ENCODE data around the gene SMG7.

DNA sequence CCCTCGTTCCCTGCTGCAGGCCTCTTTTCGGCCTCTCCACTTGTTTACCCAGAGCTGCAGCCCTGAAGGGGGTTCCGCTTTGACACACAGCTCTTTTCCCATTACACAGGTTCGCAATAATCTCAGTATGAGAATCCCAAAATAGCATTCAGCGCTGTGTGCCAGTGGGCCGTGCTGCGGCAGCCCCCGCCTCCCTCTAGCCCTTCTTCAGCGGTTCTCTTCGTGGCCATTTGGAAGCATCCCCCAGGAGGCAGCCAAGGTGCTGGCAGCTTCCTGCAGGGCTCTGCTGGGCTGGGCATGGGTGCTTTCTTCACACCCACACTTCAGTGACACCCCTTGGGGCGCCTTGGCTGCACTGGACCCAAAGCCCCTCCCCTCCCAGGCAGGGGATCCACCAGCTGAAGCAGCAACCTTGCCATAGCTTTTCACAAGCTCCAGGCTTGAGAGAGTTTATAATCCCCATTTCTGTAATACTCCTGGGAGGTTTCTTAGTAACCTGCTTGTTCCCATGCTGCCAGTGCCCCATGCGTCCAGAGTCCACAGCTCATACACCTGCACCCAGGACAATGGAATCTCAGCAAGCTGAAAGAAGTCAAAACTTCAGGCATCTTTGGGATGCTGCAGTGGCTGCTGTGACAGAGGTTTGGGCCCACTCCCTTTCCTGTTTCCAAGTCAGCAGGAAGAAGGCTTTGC lies 109.9 kb downstream of the SMG7 start:
- TF ChIP-seq, protein P1, sequence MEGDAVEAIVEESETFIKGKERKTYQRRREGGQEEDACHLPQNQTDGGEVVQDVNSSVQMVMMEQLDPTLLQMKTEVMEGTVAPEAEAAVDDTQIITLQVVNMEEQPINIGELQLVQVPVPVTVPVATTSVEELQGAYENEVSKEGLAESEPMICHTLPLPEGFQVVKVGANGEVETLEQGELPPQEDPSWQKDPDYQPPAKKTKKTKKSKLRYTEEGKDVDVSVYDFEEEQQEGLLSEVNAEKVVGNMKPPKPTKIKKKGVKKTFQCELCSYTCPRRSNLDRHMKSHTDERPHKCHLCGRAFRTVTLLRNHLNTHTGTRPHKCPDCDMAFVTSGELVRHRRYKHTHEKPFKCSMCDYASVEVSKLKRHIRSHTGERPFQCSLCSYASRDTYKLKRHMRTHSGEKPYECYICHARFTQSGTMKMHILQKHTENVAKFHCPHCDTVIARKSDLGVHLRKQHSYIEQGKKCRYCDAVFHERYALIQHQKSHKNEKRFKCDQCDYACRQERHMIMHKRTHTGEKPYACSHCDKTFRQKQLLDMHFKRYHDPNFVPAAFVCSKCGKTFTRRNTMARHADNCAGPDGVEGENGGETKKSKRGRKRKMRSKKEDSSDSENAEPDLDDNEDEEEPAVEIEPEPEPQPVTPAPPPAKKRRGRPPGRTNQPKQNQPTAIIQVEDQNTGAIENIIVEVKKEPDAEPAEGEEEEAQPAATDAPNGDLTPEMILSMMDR (IDR thresholded peaks at IDR 0.05): no peak
- TF ChIP-seq POLR2A (IDR thresholded peaks at IDR 0.05): no peak
